Mesothelial cell of epicardium (in vitro differentiated cells): Measurements from ENCODE around the gene GPR21. TPM values are rescaled to one million over a fixed set of nuclear protein-coding genes. Genes with fewer than 3 reads are reported as not detected.

Experiments used
- DNase-seq, 2 experiments: peaks; one replicate each; pipeline ENCODE4 v3.0.0; 2021; ENCODE audit warnings: low spot score in 2 of 2; ENCODE audit not compliant: unreplicated experiment in 2 of 2
- H3K27ac Mint-ChIP-seq: 2 replicates; pipeline ENCODE4 v1.8.0; 2021; ENCODE audit warnings: mixed read lengths
- H3K27me3 Mint-ChIP-seq: 2 replicates; pipeline ENCODE4 v1.8.0; 2021; ENCODE audit warnings: low read depth, mixed read lengths
- H3K36me3 Mint-ChIP-seq: 2 replicates; pipeline ENCODE4 v1.8.0; 2021; ENCODE audit warnings: mixed read lengths
- H3K4me1 Mint-ChIP-seq: 2 replicates; pipeline ENCODE4 v1.8.0; 2021; ENCODE audit warnings: mixed read lengths
- H3K4me3 Mint-ChIP-seq: 2 replicates; pipeline ENCODE4 v1.8.0; 2021; ENCODE audit warnings: mild to moderate bottlenecking, moderate library complexity, mixed read lengths
- H3K9me3 Mint-ChIP-seq: 2 replicates; pipeline ENCODE4 v1.8.0; 2021; ENCODE audit warnings: mixed read lengths
- CTCF ChIP-seq: fragments of 200-600 bp; sonication (generic); IDR thresholded peaks from one replicate; pipeline ENCODE4 v1.5.0; 2021; ENCODE audit warnings: antibody characterized with exemption; ENCODE audit not compliant: unreplicated experiment
- total RNA-seq: library from RNA; stranded (reverse); gene quantifications from 3 replicates; pipeline ENCODE4 v1.2.1, GENCODE V29; 2021

GPR21 gene
- total RNA-seq, 1 donor from 2014 or later = 3.8 TPM

DNA sequence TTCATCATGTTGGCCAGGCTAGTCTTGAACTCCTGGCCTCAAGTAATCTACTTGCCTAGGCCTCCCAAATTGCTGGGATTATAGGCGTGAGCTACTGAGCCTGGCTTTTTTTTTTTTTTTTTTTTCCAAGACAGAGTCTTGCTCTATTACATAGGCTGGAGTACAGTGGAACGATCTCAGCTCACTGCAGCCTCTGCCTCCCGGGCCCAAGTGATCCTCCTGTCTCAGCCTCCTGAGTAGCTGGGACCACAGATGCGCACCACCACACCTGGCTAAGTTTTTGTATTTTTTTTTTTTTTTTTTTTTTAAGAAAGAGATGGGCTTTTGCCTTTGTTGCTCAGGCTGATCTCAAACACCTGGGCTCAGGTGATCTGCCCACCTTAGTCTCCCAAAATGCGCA is 26.2 kb upstream of the GPR21 start:
- Mint-ChIP-seq H3K27ac (no peak overlapping the region), H3K27me3 (no peaks in the 10 kb centered on the region), H3K4me1 (peaks cover 20% of the 10 kb centered on the region), H3K36me3 (peaks cover 22% of the 10 kb centered on the region), H3K4me3 (no peak overlapping the region), H3K9me3 (no peaks in the 10 kb centered on the region)
- DNase-seq = no peak
- no peak for TF ChIP-seq CTCF

GRCh38 chr9:123008909-123009308 is 24.6 kb upstream of the GPR21 start:
- Mint-ChIP-seq H3K27me3 (no peaks in the 10 kb centered on the region), H3K36me3 (peaks cover 25% of the 10 kb centered on the region), H3K4me1 (peaks cover 10% of the 10 kb centered on the region), H3K4me3 (no peak overlapping the region), H3K27ac (no peak overlapping the region), H3K9me3 (no peaks in the 10 kb centered on the region)
- DNase-seq = no peak
- no peak for TF ChIP-seq CTCF

DNA sequence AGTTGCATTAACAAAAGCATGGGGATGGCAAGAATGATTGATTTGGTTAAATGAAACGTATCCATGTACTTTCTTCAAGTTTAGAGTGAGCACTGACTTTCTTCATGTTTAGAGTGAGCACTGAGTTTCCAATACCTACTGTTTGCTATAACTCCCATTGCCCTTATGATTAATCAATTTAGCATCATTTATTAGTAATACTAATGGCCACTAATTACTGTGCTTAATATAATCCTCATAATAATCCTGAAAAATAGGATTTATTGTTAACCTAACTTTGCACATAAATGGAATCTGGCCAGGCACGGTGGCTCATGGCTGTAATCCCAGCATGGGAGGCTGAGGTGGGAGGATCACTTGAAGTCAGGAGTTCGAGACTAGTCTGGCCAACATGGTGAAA is 22.1 kb upstream of the GPR21 start:
- no peak overlapping the region for H3K27ac Mint-ChIP-seq
- peaks cover 30% of the 10 kb centered on the region for H3K36me3 Mint-ChIP-seq

DNA sequence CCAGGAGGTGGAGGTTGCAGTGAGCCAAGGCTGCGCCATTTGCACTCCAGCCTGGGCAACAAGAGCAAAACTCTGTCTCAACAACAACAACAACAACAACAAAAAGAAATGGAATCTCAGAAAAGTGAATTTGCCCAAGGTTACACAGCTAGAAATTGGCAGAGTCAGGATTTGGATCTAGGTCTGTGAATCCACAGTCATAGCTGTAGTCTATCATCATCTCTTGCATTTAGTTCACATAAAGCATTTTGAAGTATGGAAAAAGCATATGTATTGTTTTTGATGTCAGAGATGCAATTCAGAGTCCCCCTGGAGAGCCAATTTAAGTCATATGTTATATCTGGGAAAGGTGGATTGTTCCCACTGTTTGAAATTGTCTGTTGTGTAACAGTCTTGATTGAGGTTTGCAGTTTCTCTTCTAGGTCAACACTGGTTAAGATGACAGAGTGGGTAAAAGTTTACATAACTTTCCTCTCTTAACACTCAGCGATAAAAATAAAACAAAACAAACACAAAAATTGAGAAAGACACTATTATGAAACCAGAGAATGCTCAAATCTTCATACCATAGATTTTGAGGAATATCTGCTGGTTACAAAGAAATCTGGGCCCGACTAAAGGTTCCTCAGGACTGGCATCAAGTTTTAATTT is 21.5 kb upstream of the GPR21 start:
- Mint-ChIP-seq H3K9me3 (no peaks in the 10 kb centered on the region), H3K27ac (no peak overlapping the region), H3K4me3 (no peak overlapping the region), H3K4me1 (peaks cover 7% of the 10 kb centered on the region), H3K36me3 (peaks cover 32% of the 10 kb centered on the region), H3K27me3 (no peaks in the 10 kb centered on the region)
- TF ChIP-seq CTCF = no peak
- DNase-seq = no peak

More for the DNA sequence above, 22.1 kb upstream of the GPR21 start:
- TF ChIP-seq CTCF = no peak
- Mint-ChIP-seq H3K4me3 (no peak overlapping the region), H3K27me3 (no peaks in the 10 kb centered on the region), H3K9me3 (no peaks in the 10 kb centered on the region), H3K4me1 (peaks cover 7% of the 10 kb centered on the region)
- DNase-seq = no peak

GRCh38 chr9:123016631-123017030 is 16.8 kb upstream of the GPR21 start:
- Mint-ChIP-seq H3K27me3 (no peaks in the 10 kb centered on the region), H3K9me3 (no peaks in the 10 kb centered on the region), H3K4me1 (no peaks in the 10 kb centered on the region), H3K4me3 (no peak overlapping the region), H3K27ac (no peak overlapping the region), H3K36me3 (peaks cover 35% of the 10 kb centered on the region)
- no peak for TF ChIP-seq CTCF
- DNase-seq = no peak

DNA sequence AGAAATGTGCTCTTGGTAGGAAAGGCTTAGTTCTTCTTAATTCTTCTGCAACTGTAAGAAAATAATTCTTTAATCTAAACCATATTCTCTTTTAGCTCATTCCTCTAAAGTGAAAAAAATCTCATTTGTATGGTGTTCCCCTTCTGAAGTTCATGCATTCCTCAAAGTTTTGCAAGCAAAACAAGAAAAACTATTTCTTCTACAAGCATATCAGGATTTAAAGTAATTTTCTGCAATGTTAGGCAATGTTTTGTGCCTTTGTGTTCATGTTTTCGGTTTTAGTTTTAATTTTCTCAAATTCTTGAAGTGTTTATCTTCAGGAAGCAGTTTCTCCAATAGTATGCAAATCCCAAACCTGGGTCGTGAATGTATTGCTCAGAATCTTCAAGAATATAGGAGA is 12.7 kb upstream of the GPR21 start:
- no peak for TF ChIP-seq CTCF
- Mint-ChIP-seq H3K36me3 (peaks cover 27% of the 10 kb centered on the region), H3K9me3 (no peaks in the 10 kb centered on the region), H3K4me3 (no peak overlapping the region), H3K4me1 (no peaks in the 10 kb centered on the region), H3K27ac (no peak overlapping the region), H3K27me3 (no peaks in the 10 kb centered on the region)
- no peak for DNase-seq
